Sigmoid colon (tissue), 7 donors: ENCODE results near the gene LCLAT1. TPM values are rescaled to one million over a fixed set of nuclear protein-coding genes. Genes with fewer than 3 reads are reported as not detected.
A peak's percentile ranks its signal among the peaks of the same experiment; 100 is the strongest.

Experiments used
- DNase-seq: peaks from one replicate; pipeline ENCODE4 v3.0.0-alpha.2; 2019
- H3K27ac ChIP-seq, 4 donors: fragments of 200-600 bp; sonication (generic); one replicate each; pipeline ENCODE4 v1.5.1; 2016 to 2019; ENCODE audit warnings: mild to moderate bottlenecking in 1 of 4
- H3K27me3 ChIP-seq, 3 donors: fragments of 200-600 bp; sonication (generic); one replicate each; pipeline ENCODE4 v1.5.1; 2019; ENCODE audit warnings: mild to moderate bottlenecking in 1 of 3
- H3K36me3 ChIP-seq, 4 donors: fragments of 200-600 bp; sonication (generic); one replicate each; pipeline ENCODE4 v1.5.1; 2016 to 2019
- H3K4me1 ChIP-seq, 4 donors: fragments of 200-600 bp; sonication (generic); one replicate each; pipeline ENCODE4 v1.5.1; 2017 to 2019
- H3K4me3 ChIP-seq, 4 donors: fragments of 200-600 bp; sonication (generic); one replicate each; pipeline ENCODE4 v1.5.1; 2017 to 2019; ENCODE audit warnings: mild to moderate bottlenecking in 2 of 4, moderate library complexity in 1 of 4
- H3K9me3 ChIP-seq, 4 donors: fragments of 200-600 bp in 3 of 4; sonication (generic) in 3 of 4; one replicate each; pipeline versions ENCODE4 v1.5.1 to v1.6.1; 2013 to 2019
- CTCF ChIP-seq, 4 experiments: fragments of 450-650 bp in 3 of 4; fragments of 200-600 bp in 1 of 4; IDR thresholded peaks; one replicate each; pipeline ENCODE4 v1.5.1; 2016 to 2019; ENCODE audit warnings: antibody characterized with exemption in 4 of 4, mild to moderate bottlenecking in 3 of 4, moderate library complexity in 2 of 4
- EP300 ChIP-seq, 4 donors: sonication (generic); formaldehyde crosslinking; IDR thresholded peaks; one replicate each; pipeline ENCODE4 v1.6.1; 2017; ENCODE audit warnings: antibody characterized with exemption in 4 of 4
- POLR2A ChIP-seq, 2 donors: fragments of 450-650 bp; IDR thresholded peaks; one replicate each; pipeline ENCODE4 v1.6.1; 2016; ENCODE audit warnings: antibody characterized with exemption in 2 of 2, mild to moderate bottlenecking in 2 of 2, moderate library complexity in 2 of 2
- POLR2AphosphoS5 ChIP-seq, 4 donors: sonication (generic); formaldehyde crosslinking; IDR thresholded peaks; one replicate each; pipeline ENCODE4 v1.6.1; 2017; ENCODE audit warnings: antibody characterized with exemption in 4 of 4
- WGBS, 2 donors: extraction: QIAGEN DNeasy Blood & Tissue Kit; methylation state at CpG; one replicate each; pipeline ENCODE4 v1.1.7; 2013; 5-methylcytosine and 5-hydroxymethylcytosine counted together
- intact Hi-C: fragments of 100-400 bp; cut with DNase I; formaldehyde crosslinking; loops from one replicate; pipeline ENCODE4 v1.15.1; 2023
- polyA plus RNA-seq, 3 donors: library from polyadenylated mRNA; stranded (reverse); fragments of 200-250 nt; gene quantifications; one replicate each; pipeline ENCODE4 v1.2.3, GENCODE V29; 2013
- total RNA-seq, 4 donors: library from RNA; depleted of rRNA; stranded (reverse); fragments of >200 nt; gene quantifications; one replicate each; pipeline ENCODE4 v1.1.0, GENCODE V29; 2016
- donor health status: healthy with polysubstance abuse.
- donor health status: Bipolar disorder and iron deficiency.
- donor health status: healthy.

Gene LCLAT1
- total and polyA plus RNA-seq, 7 donors: 1.2 to 17.2 (median 10.0) TPM

- intact Hi-C loops: no loop called here
- WGBS, 2 donors: 95 to 96% methylated on average over 7 of the region's 7 CpGs
- no peak for DNase-seq
Observed at GRCh38 chr2:30441023-30441422, 6.0 kb upstream of the LCLAT1 start.

GRCh38 chr2:30443081-30443480, 4.0 kb upstream of the LCLAT1 start:
- Histone ChIP-seq H3K4me1 (peaks cover 0 to 12% (median 10%) of the 10 kb centered on the region in 4 donors), H3K27ac (no peak overlapping the region), H3K36me3 (no peaks in the 10 kb centered on the region), H3K9me3 (no peaks in the 10 kb centered on the region), H3K27me3 (no peaks in the 10 kb centered on the region), H3K4me3 (no peak overlapping the region)
- TF ChIP-seq POLR2AphosphoS5 (IDR thresholded peaks at IDR 0.05) (no peak), CTCF (IDR thresholded peaks at IDR 0.05) (no peak), POLR2A (IDR thresholded peaks at IDR 0.05) (no peak), EP300 (IDR thresholded peaks at IDR 0.05) (no peak)
- intact Hi-C loops: no loop called here
- no peak for DNase-seq

More at GRCh38 chr2:30441023-30441422, 6.0 kb upstream of the LCLAT1 start:
- TF ChIP-seq EP300 (IDR thresholded peaks at IDR 0.05) (no peak), POLR2AphosphoS5 (IDR thresholded peaks at IDR 0.05) (no peak), POLR2A (IDR thresholded peaks at IDR 0.05) (no peak), CTCF (IDR thresholded peaks at IDR 0.05) (no peak)
- Histone ChIP-seq H3K36me3 (no peaks in the 10 kb centered on the region), H3K9me3 (no peaks in the 10 kb centered on the region), H3K4me1 (no peaks in the 10 kb centered on the region), H3K27me3 (no peaks in the 10 kb centered on the region), H3K27ac (no peak overlapping the region), H3K4me3 (no peak overlapping the region)

GRCh38 chr2:30444273-30444672, 2.8 kb upstream of the LCLAT1 start:
- no peak for TF ChIP-seq POLR2A (IDR thresholded peaks at IDR 0.05)
- Histone ChIP-seq H3K27ac (no peak overlapping the region), H3K9me3 (no peaks in the 10 kb centered on the region), H3K4me1 (peaks cover 0 to 20% (median 14%) of the 10 kb centered on the region in 4 donors), H3K27me3 (no peaks in the 10 kb centered on the region), H3K36me3 (no peaks in the 10 kb centered on the region), H3K4me3 (no peak overlapping the region)
- WGBS, 2 donors: 31 to 71% methylated on average over 3 of the region's 3 CpGs
- intact Hi-C loops: no loop called here
- no peak for DNase-seq

GRCh38 chr2:30445266-30445821, 1.7 kb upstream of the LCLAT1 start:
- intact Hi-C loops: loop anchor here (5.0 kb wide), 2 partner anchors 143 to 213 kb away; partner anchors contain the start of gene LBH
- Histone ChIP-seq H3K4me3 (no peak overlapping the region), H3K36me3 (no peaks in the 10 kb centered on the region), H3K9me3 (no peaks in the 10 kb centered on the region), H3K27ac (no peak overlapping the region), H3K4me1 (peaks cover 0 to 20% (median 14%) of the 10 kb centered on the region in 4 donors), H3K27me3 (no peaks in the 10 kb centered on the region)
- WGBS, 2 donors: 82% methylated on average over 6 of the region's 6 CpGs
- no peak for DNase-seq
- no peak for TF ChIP-seq POLR2A (IDR thresholded peaks at IDR 0.05)
- no peak for TF ChIP-seq CTCF (IDR thresholded peaks at IDR 0.05)
- TF ChIP-seq EP300 (IDR thresholded peaks at IDR 0.05): no peak
- TF ChIP-seq POLR2AphosphoS5 (IDR thresholded peaks at IDR 0.05): no peak

GRCh38 chr2:30446602-30447148, 371 bp upstream of the LCLAT1 start:
- H3K27ac ChIP-seq: peak overlapping the region; percentile 76 to 87 (median 85)
- peak overlapping the region; percentile 77 to 98 (median 86) for H3K4me3 ChIP-seq
- H3K4me1 ChIP-seq: peaks cover 0 to 20% (median 14%) of the 10 kb centered on the region in 4 donors
- DNase-seq: no peak
- TF ChIP-seq EP300 (IDR thresholded peaks at IDR 0.05) (no peak), CTCF (IDR thresholded peaks at IDR 0.05) (no peak), POLR2A (IDR thresholded peaks at IDR 0.05) (no peak), POLR2AphosphoS5 (IDR thresholded peaks at IDR 0.05) (no peak)
- H3K27me3 ChIP-seq: no peaks in the 10 kb centered on the region
- no peaks in the 10 kb centered on the region for H3K9me3 ChIP-seq
- H3K36me3 ChIP-seq: no peaks in the 10 kb centered on the region
- WGBS, 2 donors: 1 to 4% methylated on average over 12 of the region's 12 CpGs
- intact Hi-C loops: loop anchor here (2.0 to 5.0 kb wide), 3 partner anchors 44 to 214 kb away; partner anchors contain the start of gene LBH
